SIG-M5 treated with dmso at 0.1 percent for 504 hours (cell line): ENCODE data around the gene EOMES.
A peak's percentile ranks its signal among the peaks of the same experiment; 100 is the strongest.

Source experiments
- DNase-seq: peaks from one replicate; lab custom pipeline; 2025; ENCODE audit not compliant: unreplicated experiment; lab: John Stamatoyannopoulos, UW

EOMES gene

GRCh38 chr3:27720899-27721716, 1.0 kb downstream of the EOMES start:
- DNase-seq: no peak

GRCh38 chr3:27719314-27720003, 2.7 kb downstream of the EOMES start:
- DNase-seq: no peak

DNA sequence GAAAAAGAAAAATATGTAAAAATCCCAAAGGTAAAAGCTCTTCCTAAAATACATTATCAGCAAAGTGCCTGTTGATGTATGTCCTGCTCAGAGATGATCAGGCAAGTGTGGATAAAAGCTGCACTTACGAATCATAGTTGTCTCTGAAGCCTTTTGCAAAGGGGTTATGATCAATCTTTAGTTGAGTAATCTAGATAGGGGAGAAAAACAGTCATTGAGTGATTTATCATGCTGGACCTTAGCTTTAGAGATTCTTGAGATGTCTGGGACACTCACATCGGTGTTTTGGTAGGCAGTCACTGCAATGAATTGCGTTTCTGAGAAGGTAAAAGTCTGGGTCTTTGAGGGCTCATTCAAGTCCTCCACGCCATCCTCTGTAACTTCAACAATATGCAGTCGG, 3.7 kb downstream of the EOMES start:
- no peak for DNase-seq

GRCh38 chr3:27717200-27717852, 4.8 kb downstream of the EOMES start:
- DNase-seq: no peak

GRCh38 chr3:27716309-27716708, 5.8 kb downstream of the EOMES start:
- no peak for DNase-seq

GRCh38 chr3:27715863-27716262, 6.3 kb downstream of the EOMES start:
- DNase-seq: no peak

- DNase-seq: no peak
Observed at GRCh38 chr3:27715454-27715806, 6.7 kb downstream of the EOMES start.

DNA sequence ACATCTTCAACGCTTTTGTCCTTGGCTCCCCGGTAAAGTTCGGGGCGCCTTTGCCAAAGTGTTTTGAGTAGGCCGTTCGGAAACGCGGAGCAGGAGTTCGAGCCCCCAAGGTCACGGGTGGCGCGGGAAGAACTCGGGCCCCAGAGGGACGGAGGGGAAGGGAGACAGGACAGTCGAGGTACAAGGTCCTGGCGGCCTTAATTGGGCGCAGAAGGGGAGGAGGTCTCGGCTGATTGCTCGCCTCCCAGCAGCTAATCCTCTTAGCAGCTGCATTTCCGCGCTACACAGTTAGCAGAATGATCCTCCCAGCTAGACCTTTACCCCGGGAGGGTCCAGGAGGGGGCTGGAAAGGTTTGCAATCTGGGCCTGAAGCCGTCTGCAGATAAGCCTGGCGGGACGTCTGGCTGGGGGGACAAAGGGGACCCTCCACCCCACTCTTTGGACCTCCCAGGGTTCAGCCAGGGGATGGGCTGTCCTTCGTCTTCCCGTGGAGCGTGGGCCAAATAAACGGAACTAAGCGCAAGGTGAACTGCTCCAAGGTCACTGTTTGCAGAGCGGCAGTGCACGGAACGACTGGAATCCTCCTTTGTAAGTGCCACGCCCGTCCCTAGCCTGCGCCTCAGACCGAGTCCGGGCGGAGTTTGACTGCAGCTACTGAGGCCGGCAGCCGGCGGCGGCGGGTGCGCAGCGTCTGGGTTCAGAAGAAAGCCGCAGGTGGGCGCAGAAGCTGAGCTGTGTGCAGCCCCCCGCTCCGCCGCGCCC, 7.2 kb downstream of the EOMES start:
- DNase-seq: no peak

GRCh38 chr3:27714146-27714526, 8.0 kb downstream of the EOMES start:
- DNase-seq: no peak

DNA sequence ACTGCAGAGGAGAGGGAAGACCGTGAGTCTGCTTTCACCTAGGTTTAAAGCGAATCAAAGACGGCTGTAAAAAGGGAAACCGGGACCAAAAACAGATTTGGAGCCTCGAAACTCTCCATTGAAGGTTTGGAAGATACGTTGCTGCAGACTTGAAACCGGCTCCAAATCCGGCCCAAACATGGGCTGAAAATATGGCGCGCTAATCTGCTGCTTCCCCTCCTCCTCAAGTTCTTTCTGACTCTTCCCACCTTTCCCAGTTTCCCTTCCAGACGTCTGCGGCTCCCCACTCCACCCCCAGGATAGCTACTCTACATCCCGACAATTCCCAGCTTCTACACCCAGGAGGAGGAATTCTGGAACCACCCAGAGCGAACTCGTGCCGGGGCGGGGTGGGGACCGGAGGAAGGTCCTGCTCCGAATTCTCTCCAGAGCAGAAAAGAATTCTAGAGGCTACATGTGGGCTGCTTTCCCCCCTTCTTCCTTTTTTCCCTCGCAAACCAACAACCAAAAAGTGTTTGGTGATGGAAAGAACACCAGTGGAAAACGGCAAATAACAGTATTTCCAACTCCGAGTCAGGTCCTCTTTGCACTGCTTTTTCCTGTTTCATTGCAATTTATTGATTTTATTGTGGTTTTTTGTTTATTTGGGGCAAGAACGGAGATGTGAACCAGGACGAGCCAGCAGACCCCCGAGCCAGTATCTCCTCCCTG, 8.5 kb downstream of the EOMES start:
- no peak for DNase-seq

DNA sequence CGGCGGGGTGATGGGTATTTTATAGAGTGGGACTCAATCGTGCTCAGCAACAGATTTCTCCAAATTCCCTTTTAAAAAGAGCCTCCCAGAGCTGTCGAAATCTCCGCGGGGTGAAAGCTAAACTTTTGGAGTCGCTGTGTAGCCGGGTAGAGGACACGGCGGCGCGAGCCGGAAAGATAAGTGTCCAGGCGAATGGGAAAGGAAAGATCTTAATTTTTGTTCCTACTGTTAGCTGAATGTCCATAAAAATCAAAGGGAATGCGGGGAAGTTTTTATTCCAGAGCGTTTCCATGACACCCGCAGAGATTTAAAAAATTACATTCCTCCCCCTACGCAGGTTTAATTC, 9.1 kb downstream of the EOMES start:
- no peak for DNase-seq

GRCh38 chr3:27712136-27713077, 9.7 kb downstream of the EOMES start:
- DNase-seq: peak; percentile 77

DNA sequence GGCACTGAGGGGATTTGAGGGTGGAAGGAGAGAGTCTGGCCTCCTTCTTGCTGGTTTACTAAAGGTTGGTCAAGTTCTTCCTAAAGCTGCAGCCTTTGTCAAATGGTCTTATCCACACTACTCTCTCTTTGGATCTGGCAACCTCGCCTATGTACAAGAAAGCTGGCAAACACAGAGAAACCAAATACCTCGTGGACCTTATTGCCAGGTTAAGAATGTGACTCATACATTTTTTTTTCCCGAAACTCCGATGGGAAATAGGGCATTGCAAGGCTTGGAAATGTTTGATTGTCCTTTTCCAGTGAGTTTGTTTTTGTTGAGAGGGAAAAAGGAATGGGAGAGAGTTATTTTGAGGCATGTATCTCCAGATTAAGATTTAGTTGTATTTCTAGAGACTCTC, 13.9 kb downstream of the EOMES start:
- DNase-seq: no peak

- peak; percentile 48 for DNase-seq
Observed at GRCh38 chr3:27699067-27699466, 23.1 kb downstream of the EOMES start.

GRCh38 chr3:27696906-27697305, 25.2 kb downstream of the EOMES start:
- no peak for DNase-seq

GRCh38 chr3:27695636-27696035, 26.5 kb downstream of the EOMES start:
- DNase-seq: no peak

DNA sequence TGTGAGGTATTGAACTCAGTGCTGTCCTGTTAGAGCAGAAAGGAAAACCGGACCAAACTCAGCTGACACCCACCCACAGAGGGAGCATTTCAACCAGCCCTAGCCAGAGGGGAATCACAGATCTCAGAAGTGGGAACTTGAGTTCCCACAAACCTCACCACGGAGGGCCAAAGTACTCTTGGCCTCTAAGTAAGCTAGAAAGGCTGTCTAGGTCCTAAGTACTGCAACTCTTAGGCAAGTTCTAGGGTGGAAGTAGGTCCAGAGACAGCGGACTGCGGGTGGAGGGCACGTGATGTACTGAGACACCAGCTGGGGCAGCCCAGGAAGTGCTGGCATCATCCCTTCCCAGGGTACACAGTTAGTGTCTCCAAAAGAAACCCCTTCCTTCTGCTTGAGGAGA, 34.1 kb downstream of the EOMES start:
- no peak for DNase-seq

GRCh38 chr3:27686642-27687041, 35.5 kb downstream of the EOMES start:
- no peak for DNase-seq

DNA sequence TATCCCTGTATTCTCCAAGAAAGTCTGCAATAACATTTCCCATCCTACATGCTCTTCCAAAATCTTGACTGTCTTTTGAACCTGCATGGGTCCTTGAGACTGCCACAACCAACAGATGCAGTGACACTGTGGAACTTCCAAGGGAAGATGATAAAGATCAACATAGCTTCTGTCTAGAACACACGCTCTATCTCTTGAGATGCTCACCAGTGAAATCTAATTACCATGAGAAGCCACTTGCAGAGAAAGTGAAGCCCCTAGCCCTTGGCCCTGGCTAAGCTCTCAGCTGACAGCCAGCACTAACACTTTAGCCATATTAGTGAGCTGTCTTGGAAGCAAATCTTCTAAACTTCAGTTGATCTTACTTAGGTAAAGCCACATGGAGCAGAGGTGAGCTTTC, 36.6 kb downstream of the EOMES start:
- no peak for DNase-seq

DNA sequence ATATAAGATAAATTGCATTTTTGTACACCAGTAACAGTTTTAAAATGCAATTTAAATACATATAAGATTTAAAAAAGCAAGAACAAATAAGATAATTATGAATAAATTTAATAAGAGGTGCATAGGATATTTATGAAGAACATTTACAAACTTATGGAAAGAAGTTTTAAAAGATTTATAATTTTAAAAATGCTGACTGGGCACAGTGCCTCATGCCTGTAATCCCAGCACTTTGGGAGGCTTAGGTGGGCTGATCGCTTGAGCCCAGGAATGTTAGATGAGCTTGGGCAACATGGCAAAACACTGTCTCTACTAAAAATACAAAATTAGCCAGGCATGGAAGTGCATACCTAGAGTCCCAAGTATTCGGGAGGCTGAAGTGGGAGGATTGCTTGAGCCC, 37.8 kb downstream of the EOMES start:
- DNase-seq: no peak
